ENCODE measurements around the gene MAGI2. TPM values are rescaled to one million over a fixed set of nuclear protein-coding genes. Genes with fewer than 3 reads are reported as not detected.

Gene MAGI2
- total RNA-seq, 1 donor from 2014 or later = 6.0 TPM

DNA sequence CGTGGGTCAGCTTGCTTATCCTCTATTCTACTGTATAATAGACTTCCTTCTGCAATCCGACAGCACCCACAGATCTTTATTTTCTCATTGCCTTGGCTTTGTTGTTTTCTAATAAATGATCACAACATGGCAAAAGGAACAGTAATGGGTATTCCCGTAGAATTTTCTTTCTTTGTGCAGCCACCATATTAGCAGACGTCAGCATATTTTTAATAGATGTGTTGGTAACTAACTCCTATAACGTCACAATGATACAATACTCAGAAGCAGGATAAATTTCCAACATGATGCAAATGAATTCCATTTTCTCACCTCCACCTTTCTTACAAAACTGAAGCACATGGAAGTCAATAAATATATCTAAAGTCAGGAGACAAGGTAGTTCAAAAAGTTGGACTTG is 617.6 kb downstream of the MAGI2 start:
- DNase-seq (ENCODE audit: low read depth) = no peak

DNA sequence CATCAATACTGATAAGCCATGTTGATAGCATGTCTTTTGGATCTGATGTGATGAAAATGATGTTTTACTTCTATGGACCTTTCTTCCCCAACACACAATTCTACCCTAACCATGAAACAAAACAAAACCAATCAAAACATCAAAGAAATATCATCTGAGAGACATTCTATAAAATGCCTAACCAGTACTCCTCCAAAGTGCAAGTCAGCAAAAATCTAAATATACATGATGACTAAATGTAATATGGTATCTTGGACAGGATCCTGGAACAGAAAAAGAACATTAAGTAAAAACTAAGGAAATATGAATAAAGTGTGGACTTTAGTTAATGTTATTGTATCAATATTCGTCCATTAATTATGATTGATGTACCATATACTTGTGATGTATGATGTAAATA is 625.1 kb downstream of the MAGI2 start:
- DNase-seq (ENCODE audit: low read depth) = peak; percentile 13

DNA sequence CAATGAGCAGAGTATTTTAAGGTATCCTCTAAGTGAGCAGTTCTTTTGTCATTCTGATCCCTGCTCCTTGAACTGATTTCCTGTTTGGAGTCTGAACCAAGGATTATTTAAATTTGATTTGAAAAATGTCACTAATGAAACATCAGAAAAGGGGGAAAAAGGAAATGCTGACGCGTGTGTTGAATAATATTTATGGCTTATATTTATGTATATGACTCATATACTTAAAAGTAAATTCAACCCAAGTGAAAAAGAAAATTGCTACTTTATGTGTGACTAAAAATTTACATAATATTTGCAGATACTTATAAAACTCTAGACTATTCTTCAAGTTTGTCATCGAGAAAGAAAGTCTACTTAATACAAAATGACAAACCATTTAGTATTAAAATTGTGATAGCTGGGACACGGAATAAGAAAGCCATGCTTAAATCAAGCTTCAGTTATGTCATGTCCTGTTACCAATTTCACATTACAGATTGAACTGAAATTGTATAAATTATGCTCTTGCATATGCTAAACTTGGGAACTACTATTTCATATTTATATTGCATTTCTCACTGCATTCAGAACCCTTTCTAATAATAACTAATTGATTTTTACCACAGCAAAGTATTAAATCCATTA is 649.9 kb downstream of the MAGI2 start:
- DNase-seq (ENCODE audit: low read depth) = no peak

DNA sequence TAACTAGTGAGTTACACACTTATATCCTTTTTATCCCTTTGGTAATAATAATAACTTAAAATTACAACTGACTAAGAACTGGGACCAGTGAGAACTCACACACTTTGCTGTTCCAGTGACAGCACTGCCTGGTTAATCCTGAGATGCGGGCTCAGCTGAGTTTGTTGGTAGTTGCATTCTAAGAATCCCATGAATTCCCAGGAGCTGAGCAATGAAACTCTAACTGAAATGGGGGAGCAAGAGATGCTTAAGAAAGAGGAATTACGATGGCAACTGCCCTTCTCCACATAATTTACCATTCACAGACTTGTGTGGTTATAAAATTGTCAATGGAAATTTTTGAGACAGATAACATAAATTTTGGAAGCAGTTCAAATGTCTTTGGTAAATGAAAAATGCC is 659.4 kb downstream of the MAGI2 start:
- peak; percentile 40 for DNase-seq (ENCODE audit: low read depth)

DNA sequence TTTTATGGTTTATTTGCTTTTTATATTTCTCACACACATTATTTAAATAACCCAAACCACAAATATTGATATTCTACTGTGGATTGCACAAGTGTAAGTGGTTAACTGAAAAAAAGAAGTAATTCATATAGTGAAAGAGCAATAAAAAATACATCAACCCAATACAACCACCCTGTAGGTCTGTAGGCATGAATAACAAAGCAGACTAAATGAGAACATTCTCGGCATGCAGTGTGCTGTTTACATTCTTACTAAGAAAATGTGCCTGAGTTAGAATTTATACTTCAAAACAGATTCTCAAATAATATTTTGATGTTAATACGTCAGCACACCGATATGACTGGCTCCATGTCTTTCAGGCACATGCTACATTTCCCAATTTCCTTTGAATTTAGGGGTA is 660.8 kb downstream of the MAGI2 start:
- DNase-seq (ENCODE audit: low read depth) = no peak

DNA sequence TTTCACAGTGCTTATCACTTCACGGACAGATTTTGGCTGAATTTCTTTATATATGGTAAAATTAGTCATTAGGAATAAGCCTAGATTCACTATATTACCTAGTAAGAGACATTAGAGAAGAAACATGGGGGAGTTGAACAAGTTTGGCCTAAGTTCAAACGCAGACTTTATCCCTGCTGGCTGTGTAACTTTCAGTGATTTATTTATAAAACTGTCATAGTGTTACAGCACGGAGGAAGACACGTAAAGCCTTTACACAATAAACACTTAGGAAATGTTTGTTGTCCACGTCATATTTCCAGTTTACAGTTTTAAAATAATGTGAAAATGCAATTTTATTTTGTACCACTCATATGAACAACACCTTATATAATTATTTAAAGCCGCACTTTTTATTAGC is 661.5 kb downstream of the MAGI2 start:
- DNase-seq (ENCODE audit: low read depth) = no peak

DNA sequence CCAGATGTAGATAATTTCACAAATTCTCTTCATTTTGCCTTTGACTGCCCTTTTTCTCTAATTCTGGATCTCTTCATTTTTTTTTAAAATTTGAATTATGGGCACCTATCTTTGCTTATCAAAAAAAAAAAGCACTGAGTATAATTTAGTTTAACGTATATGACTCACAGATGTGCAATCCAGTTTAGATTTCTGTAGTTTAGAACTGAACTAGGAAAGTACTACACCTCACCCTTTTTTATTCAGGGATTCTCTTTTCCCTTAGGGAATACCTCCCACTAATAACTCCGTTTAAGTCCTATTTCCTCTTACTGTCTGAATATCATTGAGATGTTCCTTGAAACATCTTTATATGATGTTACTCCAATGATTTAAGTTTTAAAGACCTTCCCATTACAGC is 665.0 kb downstream of the MAGI2 start:
- no peak for DNase-seq (ENCODE audit: low read depth)

DNA sequence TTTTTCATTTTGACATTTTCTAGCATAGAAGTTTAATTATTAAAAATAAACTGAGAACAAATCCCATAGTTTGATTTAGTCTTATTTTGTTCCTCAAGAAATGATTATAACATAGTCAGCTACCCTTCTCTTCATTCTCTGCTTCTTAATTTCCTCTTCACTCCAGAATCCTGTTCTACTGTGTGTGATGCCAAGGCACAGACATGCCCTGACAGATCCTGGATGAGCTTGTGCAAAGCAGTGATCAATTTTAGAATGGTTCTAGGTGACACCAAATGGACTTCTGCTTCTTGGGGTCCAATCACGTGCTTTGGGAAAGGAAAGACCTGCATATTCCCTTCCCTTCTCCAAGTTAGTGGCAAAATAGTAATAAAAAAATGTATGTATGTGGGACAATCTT is 665.6 kb downstream of the MAGI2 start:
- DNase-seq (ENCODE audit: low read depth) = peak; percentile 27

DNA sequence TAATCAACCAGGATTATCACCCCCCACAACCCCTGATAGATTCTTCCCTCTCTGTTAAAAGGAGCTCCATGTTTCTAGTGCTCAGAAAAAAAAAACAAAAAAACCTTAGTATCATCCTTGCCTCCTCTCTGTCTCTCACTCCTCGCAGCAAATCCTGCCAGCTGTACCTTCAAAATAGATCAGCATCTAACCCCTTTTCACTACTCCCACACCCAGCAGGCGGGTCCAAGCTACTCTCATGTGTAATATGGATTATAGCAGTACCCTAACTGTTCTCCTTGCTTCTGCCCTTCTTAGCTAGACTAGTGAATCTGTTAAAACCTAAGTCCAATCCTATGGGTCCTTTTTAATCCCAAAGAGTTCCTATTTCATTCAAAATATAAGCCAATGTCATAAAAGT is 667.4 kb downstream of the MAGI2 start:
- DNase-seq (ENCODE audit: low read depth) = no peak

DNA sequence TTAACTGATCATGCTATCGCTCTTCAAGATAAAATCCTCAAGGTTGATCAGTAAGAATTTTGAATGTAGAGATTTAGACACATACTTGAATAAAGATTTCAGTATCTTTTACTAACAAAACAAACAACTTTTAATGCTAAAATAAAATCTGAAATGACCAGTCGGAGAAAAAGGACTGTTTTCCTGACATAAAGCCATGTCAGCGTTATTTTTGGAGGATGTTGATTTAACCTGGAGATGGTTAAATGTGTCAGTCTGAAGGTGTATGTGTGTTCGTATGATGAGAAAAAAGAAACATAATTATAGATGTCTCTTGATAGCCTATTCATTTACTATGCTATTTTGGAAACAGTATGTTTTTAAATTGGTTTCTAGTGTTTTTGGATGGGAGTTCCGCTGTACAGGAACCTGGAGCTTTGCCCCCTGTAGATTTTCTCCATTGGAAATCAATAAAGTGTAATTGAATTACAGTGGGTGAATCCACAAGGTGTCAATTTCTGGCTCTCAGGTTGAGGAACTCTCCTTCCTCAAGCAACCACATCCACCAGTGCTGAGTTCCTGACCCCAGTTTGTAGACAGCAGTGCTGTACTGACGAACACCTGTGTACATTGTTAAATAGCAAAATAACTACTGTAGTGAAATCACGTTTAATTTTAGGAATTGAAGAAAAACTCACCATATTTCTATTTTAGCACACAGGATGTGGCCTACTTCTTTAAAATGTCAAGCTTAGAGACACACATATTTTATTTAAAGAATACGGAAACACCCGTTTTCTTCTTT is 670.1 kb downstream of the MAGI2 start:
- DNase-seq (ENCODE audit: low read depth) = no peak

DNA sequence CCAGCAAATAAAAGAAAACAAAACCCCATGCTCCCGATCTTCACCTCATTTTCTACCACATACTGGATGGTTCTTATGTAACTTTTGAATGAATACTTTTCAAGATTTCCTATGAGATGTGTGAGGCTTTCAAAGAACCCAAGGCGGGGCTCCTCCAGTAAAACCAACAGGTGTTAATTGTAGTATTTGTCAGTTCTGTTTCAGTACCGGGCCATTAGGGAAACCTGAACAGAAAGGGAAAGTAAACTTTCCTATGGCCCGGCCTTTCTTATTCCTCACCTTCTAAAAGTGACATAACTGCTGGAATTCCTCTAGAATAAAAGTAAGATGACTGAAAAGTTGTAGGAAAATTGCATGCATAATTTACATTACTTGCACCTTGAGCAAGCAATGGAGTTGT is 672.9 kb downstream of the MAGI2 start:
- DNase-seq (ENCODE audit: low read depth) = no peak

DNA sequence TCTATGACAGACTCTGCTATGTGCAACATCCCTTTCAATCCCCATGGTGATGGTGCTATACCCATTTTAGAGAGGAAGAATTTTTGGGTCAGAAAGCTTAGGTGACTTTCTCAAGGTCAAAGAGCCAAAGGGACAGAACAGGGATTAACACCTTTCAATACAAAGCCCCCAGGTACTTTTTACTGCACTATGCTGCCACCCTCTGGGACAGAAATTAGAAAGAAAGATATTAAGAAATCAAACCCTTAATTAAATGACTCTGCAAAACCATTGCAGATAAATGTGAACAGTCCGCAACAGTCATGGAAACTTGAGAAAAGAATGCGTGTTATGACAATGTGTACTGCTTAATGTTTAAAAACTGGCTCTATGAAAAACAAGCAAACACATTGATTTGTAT is 673.7 kb downstream of the MAGI2 start:
- DNase-seq (ENCODE audit: low read depth) = no peak

DNA sequence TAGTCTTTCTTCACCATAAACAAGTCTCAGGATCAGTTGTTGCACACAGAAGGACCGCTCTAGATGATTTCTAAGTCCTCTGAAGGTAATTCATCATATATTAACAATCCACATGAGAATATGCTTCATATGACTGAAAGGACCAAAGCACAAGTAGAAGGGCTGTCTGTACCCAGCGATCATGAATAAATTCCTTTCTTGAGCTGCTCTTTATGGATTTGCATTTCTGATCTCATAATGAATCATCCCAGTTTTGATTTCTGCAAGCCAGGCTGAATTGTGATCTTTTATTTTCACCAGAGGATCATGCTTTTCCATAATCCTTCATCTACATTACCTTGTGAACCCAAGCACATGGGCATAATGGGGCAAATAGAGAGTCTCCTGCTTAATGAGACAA is 675.6 kb downstream of the MAGI2 start:
- no peak for DNase-seq (ENCODE audit: low read depth)

DNA sequence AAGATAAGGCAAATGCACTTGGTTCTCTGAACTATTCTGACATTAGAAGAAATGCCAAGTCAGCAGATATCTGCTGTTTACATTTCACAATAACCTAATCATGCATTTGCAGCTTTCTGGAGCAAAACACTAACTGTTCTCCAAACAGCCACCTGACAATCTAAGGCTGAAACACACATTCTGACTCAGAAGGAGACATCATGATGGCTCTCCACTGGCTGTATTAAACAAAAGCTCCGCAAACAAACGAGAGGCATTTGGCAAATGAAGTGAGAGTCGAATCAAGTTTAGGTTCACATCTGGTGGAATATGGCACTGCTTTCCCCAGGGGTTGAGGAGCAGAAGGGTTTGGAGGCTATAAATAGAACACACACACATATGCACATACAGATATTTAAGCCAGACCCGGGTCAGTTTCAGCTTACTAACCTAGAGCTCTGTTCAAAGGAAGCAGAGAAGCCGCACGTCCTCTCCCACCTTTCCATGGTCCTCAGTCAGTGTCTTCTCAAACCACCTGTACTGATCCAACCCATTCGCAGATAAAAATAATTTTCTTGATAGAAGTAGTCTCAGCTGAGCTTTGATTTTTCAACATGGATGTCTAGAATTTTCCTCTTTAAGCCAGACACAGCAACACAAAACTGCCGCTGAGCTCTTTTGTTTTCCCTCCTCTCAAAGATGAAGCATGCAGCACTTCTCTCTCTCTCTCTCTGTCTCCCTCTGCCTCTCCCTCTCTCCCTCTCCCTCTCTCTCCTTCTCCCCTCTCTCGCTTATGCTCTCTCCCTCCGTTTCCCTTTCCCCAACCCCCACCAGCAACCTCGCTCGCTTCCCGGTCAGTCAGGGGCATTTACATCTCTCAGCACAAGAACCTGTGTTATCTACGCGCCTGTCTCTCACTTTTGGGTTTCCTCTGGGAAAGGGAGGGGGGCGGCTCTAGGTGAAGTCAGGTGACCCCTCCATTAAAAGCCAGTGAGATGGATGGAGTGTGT is 682.8 kb downstream of the MAGI2 start:
- no peak for DNase-seq (ENCODE audit: low read depth)

DNA sequence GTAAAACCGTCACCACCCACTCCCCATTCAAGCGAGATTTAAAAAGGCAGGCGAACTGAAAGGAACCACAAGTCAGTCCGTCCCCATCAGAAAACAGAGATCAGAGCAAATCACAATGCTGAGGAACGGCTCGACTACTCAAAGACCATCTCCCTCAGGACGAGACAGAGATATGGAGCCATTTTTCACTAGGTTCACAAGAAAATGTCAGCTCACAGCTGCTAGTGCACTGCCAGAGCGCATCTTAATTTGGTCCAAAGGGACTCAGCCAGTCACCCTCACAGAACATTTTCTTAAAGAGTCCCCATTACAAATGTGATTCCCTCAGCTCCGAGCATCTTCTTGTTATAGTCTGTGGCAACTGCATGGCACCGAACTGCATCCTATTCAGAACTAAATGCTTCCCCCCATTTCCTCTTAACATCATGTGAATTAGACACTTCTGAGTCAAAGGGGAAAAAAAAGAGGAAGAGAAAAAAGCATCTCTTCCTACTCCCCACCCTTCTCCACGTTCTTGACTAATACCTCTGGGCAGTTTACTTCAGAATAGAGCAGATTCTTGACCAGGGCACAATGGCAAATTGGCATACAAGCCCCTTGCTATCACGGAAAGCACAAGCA is 683.9 kb downstream of the MAGI2 start:
- DNase-seq (ENCODE audit: low read depth) = no peak

DNA sequence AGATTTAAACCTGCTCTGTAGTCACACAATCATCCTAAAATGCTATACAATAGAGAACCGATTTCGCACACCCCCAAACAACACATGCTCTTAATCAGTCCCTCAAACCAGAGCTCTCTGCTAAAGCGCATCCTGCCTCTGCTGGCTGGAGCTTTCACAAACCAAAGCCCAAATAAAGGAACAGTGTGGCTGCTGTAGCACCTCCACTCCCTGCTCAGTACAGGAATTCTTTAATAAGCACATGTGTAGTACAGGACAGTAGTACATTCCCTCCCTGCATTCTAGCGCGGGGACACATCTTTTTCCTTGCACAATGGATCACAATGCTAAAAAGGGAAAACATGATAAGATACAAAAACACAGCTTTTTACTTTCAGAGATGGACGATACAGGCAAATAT is 684.6 kb downstream of the MAGI2 start:
- DNase-seq (ENCODE audit: low read depth) = peak; percentile 27

DNA sequence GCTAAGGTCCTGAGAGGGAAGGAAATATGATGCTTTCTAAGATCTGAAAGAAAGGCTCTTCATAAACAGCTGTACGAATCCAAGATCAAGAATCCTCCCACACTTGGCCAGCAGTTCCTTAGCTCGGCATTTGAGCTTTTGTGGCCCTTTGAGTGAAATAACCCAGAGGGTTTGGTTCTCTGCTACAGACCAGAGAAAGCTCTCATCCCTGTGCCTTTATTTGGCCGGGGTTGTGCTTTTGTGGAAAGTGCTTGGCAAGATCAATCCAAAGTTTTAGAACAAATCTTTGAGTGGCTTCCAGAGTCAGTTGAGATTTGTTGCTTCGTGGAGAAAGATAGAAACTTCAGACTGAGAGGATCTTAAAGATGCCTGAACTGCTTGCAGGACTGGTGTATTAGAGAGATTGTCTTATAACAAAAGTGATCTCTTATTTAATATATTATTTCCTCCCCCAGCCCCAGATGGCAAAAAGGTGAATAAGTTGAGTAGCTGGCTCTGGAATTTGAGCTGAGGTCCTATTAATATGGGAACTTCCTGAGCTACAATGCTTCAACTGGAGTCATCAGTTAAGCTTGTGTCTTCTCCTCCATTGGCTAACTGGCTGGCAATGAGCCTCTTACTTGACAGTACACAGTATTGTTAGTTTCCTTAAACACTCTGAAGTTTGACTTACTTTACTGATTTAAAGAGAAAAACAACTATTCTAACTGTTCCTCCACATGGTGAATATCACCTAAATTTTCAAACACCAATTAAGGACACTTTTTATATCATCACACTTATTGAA is 687.3 kb downstream of the MAGI2 start:
- DNase-seq (ENCODE audit: low read depth) = no peak

DNA sequence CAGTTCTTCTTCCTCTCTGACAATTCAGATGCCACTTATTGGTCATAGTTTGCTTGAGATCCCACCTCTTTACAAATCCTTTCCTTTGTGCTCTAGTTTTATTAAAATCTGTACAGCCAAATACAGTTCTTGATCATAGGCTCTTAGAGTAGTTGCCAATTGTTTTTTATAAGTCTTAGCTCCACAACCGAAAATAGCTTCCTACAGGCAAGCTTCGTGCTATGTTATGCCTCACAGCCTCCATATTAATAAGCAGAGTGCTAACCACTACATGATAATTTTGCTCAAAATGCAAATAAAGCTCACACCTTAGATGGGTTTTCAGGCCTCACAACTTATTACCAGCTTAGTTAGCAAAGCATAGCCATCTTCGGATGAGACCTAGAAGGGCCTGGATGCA is 688.9 kb downstream of the MAGI2 start:
- no peak for DNase-seq (ENCODE audit: low read depth)

DNA sequence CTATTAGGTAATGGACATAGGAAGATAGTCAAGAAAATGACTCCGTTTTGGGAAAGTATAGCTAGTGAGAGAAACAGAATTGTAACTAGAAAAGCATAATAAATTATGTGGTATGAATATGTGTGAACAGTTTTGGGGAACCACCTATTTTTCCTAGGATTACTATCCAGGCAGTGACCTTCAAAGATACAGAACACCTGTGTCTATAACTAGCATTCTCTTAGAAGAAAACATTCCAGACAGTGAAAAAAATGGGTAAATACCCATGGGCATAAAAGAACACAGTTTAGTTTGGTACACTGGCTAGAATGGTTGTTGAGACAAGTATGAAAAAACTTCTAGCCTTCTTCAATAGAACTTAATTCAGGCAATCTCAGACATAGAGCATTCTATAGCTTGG is 690.8 kb downstream of the MAGI2 start:
- DNase-seq (ENCODE audit: low read depth) = no peak

DNA sequence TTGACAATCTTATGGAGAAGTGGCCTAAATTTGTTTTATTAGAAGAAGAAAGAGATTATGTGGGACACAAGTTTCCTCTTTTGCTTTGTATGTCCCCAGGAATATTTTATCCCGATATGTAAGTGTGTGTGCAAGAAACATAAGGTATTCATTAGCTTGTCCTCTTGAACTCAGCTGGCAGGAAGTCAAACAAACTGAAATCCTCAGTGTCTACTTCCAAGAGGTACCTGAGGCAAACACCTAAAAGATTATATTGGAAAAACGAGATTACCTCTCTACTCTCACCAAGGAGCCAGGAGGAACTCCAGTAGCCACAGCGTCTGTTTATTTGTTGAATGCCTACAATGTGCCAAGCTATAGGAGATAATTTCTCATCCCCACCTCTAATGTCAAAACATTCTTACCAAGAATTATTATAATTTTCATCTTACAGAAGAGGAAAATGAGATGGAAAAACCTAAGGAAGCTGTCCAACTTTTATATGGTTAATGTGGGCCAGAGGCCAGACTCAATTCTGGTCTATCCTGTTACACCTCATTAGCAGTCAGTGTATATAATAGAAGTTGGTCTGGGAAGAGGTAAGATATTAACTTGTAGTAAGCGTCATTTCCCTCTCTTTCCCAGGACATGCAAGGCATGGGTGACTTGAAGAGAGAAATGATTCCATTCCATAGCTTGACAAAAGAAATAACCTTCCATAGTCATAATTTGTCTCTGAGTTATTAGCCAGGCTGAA is 692.7 kb downstream of the MAGI2 start:
- no peak for DNase-seq (ENCODE audit: low read depth)

All from myocyte (in vitro differentiated cells).